Measurements from ENCODE around the gene MYLK4. TPM values are rescaled to one million over a fixed set of nuclear protein-coding genes. Genes with fewer than 3 reads are reported as not detected.
A peak's percentile ranks its signal among the peaks of the same experiment; 100 is the strongest.

The MYLK4 gene
- total and polyA plus RNA-seq, 9 donors: 0.24 to 0.83 (median 0.50) TPM

DNA sequence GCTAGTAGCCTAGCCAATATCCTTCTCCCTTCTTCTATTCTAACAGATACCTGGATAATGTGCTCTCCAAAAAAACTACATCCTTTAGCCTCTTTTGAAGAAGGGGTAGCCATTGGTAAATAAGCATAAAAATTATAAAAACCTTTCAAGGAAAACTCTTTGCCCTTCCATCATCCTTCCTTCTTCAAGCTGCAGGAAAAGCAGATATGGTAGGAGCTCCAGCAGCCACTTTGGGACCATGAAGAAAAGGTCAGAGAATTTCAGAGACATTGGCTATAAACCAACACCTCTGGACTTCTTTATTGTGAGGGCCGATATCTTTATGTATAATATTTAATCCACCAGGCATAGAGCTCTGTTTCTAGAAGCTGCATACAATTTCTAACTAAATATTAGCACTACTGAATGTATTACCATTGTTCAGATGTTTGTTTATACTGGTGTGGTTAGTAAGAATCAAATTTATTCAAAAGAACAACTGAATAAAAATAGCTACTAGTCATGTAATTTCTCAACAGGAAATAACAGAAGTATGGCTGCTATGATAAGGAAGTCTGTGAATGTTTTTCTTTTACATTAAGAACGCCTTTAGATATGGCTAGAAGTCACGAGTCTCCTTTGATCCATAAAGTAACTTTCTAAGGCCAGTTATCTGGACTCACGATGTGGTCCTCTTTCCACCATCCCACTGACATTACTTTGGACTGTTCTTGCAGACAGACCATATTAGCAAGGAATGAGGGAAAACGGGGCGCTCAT, 32.2 kb downstream of the MYLK4 start:
- H3K9me3 ChIP-seq: no peaks in the 10 kb centered on the region
- no peak for DNase-seq
- intact Hi-C loops (cut with DNase I): no loop called here
- no peak for TF ChIP-seq POLR2A (IDR thresholded peaks at IDR 0.05)
- TF ChIP-seq, protein P1, sequence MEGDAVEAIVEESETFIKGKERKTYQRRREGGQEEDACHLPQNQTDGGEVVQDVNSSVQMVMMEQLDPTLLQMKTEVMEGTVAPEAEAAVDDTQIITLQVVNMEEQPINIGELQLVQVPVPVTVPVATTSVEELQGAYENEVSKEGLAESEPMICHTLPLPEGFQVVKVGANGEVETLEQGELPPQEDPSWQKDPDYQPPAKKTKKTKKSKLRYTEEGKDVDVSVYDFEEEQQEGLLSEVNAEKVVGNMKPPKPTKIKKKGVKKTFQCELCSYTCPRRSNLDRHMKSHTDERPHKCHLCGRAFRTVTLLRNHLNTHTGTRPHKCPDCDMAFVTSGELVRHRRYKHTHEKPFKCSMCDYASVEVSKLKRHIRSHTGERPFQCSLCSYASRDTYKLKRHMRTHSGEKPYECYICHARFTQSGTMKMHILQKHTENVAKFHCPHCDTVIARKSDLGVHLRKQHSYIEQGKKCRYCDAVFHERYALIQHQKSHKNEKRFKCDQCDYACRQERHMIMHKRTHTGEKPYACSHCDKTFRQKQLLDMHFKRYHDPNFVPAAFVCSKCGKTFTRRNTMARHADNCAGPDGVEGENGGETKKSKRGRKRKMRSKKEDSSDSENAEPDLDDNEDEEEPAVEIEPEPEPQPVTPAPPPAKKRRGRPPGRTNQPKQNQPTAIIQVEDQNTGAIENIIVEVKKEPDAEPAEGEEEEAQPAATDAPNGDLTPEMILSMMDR (IDR thresholded peaks at IDR 0.05): no peak
- H3K36me3 ChIP-seq: no peaks in the 10 kb centered on the region
- no peaks in the 10 kb centered on the region for H3K27me3 ChIP-seq
- H3K4me1 ChIP-seq (ENCODE audit: insufficient read depth): no peaks in the 10 kb centered on the region
- no peak overlapping the region for H3K27ac ChIP-seq
- no peak overlapping the region for H3K4me3 ChIP-seq
- 49 to 55% (median 52%) methylated on average over 6 of the region's 6 CpGs for WGBS, 3 donors

DNA sequence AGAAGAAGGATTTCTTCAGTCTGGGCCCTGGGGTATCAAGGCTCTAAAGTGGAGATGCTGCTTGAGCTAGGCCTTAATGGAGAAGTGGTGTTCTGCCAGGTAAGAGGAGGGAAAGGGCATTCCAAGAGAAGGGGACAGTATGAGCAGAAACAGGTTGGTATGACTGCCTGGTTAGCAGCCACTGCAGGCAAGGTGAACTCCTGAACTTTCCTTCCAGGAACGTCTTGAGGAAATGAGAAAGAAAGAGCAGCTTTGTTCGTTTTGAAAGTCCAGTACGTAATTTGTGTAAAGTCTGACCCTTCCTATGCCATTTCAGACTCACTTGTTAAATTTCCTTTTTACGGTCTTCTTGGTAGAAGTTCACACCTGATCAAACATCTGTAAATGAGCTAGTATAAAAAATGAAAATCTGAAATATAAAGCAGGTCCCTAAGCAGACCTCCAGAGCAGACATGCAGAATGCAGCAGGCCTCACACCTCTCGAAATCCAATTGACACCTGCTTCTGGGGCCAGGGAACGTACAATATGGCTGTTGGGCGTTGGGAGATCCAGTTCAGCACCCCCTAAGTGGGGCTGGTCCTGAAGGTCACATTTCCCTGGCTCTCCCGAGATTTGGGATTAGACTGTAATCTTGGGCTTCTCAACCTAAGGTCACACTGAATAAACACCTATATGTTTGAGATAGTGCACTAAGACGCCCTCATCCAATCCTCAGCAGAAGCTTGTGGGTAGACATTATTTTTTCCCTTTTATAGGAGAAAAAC, 33.6 kb downstream of the MYLK4 start:
- Histone ChIP-seq H3K27ac (no peak overlapping the region), H3K4me1 (ENCODE audit: insufficient read depth) (no peaks in the 10 kb centered on the region), H3K36me3 (no peaks in the 10 kb centered on the region), H3K4me3 (no peak overlapping the region), H3K9me3 (no peaks in the 10 kb centered on the region), H3K27me3 (no peaks in the 10 kb centered on the region)
- intact Hi-C loops (cut with DNase I): no loop called here
- no peak for DNase-seq
- WGBS, 3 donors: 81 to 91% (median 87%) methylated on average over 9 of the region's 9 CpGs
- TF ChIP-seq POLR2A (IDR thresholded peaks at IDR 0.05) (no peak), EP300 (IDR thresholded peaks at IDR 0.05) (no peak)
- TF ChIP-seq, protein P1 (IDR thresholded peaks at IDR 0.05): no peak

DNA sequence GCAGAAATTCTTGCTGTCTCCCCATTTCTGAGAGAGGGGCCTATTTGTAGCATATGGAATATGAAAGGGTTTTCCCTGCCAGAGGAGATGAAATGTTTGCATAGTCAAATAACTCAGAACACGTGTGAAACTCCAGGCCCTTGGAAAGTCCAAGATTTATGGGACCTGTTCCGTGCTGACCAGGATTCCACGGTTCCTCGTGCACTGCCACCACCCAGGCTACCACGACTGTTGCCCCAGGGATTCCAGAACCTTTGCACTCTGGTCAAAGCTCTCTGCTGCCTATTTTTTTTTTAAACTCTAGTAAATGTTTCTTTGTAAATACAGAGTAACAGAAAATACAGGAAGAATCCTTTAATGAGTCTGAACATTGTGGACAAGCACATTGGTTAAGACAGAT, 35.0 kb downstream of the MYLK4 start:
- no peak for DNase-seq
- H3K9me3 ChIP-seq: no peaks in the 10 kb centered on the region
- no peak overlapping the region for H3K4me3 ChIP-seq
- no peak overlapping the region for H3K27ac ChIP-seq
- no peaks in the 10 kb centered on the region for H3K36me3 ChIP-seq
- no peaks in the 10 kb centered on the region for H3K4me1 ChIP-seq (ENCODE audit: insufficient read depth)
- no peaks in the 10 kb centered on the region for H3K27me3 ChIP-seq
- intact Hi-C loops (cut with DNase I): no loop called here
- WGBS, 3 donors: 74 to 81% (median 79%) methylated on average over 5 of the region's 5 CpGs
- TF ChIP-seq EP300 (IDR thresholded peaks at IDR 0.05) (no peak), POLR2A (IDR thresholded peaks at IDR 0.05) (no peak)
- TF ChIP-seq, protein P1 (IDR thresholded peaks at IDR 0.05): no peak

DNA sequence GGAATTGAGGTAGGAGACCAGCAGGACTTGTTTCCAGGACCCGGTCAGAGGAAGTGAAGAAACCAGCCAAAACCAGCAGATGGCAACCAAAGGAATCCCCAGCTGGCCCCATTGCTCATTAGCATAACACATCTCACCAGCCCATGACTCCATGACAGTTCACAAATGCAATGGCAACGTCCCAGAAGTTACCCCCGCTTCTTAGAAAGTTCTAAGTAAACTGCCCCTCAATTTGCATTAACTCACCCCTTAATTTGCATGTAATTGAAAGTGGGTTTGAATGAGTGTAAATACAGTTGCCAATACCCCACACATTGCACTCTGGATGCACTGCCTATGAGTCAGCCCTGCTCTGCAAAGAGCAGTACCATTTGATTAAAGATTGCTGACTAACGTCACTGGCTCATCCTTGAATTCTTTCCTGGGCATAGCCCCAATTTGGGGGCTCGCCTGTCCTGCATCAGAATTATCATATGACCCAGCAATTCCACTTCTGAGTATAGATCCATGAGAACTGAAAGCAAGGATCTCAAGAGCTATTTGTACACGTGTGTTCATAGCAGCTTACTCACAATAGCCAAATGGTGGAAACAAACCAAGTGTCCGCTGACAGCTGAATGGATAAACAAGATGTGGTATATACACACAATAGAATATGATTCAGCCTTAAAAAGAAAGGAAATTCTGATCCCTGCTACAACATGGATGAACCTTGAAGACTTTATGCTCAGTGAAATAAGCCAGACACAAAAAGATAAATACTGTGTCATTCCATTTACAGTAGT, 36.4 kb downstream of the MYLK4 start:
- Histone ChIP-seq H3K9me3 (no peaks in the 10 kb centered on the region), H3K4me1 (ENCODE audit: insufficient read depth) (no peaks in the 10 kb centered on the region), H3K36me3 (no peaks in the 10 kb centered on the region), H3K27me3 (no peaks in the 10 kb centered on the region), H3K4me3 (no peak overlapping the region), H3K27ac (no peak overlapping the region)
- TF ChIP-seq, protein P1 (IDR thresholded peaks at IDR 0.05): no peak
- TF ChIP-seq EP300 (IDR thresholded peaks at IDR 0.05) (no peak), POLR2A (IDR thresholded peaks at IDR 0.05) (no peak)
- intact Hi-C loops (cut with DNase I): no loop called here
- DNase-seq: peak in 3 of 5 donors; percentile 16 to 51 (median 23)
- 56 to 60% (median 56%) methylated on average over 7 of the region's 7 CpGs for WGBS, 3 donors
